CD4-positive, alpha-beta T cell (primary cell): ENCODE results near the gene SV2C. TPM values are rescaled to one million over a fixed set of nuclear protein-coding genes. Genes with fewer than 3 reads are reported as not detected.

Source experiments
- ATAC-seq: fragments of 200-7000 bp; cut with Tn5 transposase; one replicate; pipeline ENCODE4 v1.10.0; 2022; ENCODE audit warnings: mild to moderate bottlenecking; ENCODE audit not compliant: poor library complexity
- CTCF ChIA-PET: fragments of 350-600 bp; sonication (Branson Sonifier 250); formaldehyde crosslinking; loops from one replicate; lab custom pipeline; 2021; ENCODE audit warnings: antibody characterized with exemption, inconsistent platforms; lab: Charles Lee
- POLR2A ChIA-PET: fragments of 350-600 bp; sonication (Branson Sonifier 250); formaldehyde crosslinking; loops from one replicate; lab custom pipeline; 2021; ENCODE audit warnings: antibody characterized with exemption, inconsistent platforms; lab: Charles Lee
- DNase-seq, 14 experiments: peaks; one replicate each; pipeline ENCODE4 v3.0.0-alpha.2; 2013 to 2020; ENCODE audit warnings: mixed read lengths in 2 of 14
- H3K27ac ChIP-seq, 2 donors: one replicate each; pipeline versions ENCODE4 v1.5.1 to v1.7.0; 2013; ENCODE audit warnings: low read length in 2 of 2, low read depth in 1 of 2, mild to moderate bottlenecking in 1 of 2
- H3K27me3 ChIP-seq, 2 experiments: 1 replicate in 1 of 2; 2 replicates in 1 of 2; pipeline versions ENCODE4 v1.6.1 to v1.7.0; 2013; ENCODE audit warnings: low read length in 2 of 2, control low read depth in 1 of 2, mild to moderate bottlenecking in 1 of 2, moderate library complexity in 1 of 2; ENCODE audit not compliant: insufficient read depth in 2 of 2, control insufficient read depth in 1 of 2
- H3K36me3 ChIP-seq: one replicate; pipeline ENCODE4 v1.6.1; 2013; ENCODE audit warnings: low read length, control low read depth; ENCODE audit not compliant: insufficient read depth
- H3K4me1 ChIP-seq: one replicate; pipeline ENCODE4 v1.6.1; 2013; ENCODE audit warnings: low read length, control low read depth; ENCODE audit not compliant: insufficient read depth
- H3K4me3 ChIP-seq: one replicate; pipeline ENCODE4 v1.5.1; 2013; ENCODE audit warnings: mild to moderate bottlenecking, low read length, moderate library complexity
- H3K9me3 ChIP-seq, 2 experiments: 1 replicate in 1 of 2; 2 replicates in 1 of 2; pipeline versions ENCODE4 v1.6.1 to v1.7.0; 2013; ENCODE audit warnings: low read length in 2 of 2, mild to moderate bottlenecking in 2 of 2, control low read depth in 1 of 2, moderate library complexity in 1 of 2; ENCODE audit not compliant: control insufficient read depth in 1 of 2, insufficient read depth in 1 of 2
- H3K27ac Mint-ChIP-seq: one replicate; pipeline ENCODE4 v1.8.0; 2020; ENCODE audit warnings: mixed read lengths
- H3K27me3 Mint-ChIP-seq: one replicate; pipeline ENCODE4 v1.8.0; 2021; ENCODE audit warnings: mixed read lengths
- H3K36me3 Mint-ChIP-seq: one replicate; pipeline ENCODE4 v1.8.0; 2021; ENCODE audit warnings: low read depth, mixed read lengths
- H3K4me1 Mint-ChIP-seq: one replicate; pipeline ENCODE4 v1.8.0; 2021; ENCODE audit warnings: low read depth, mixed read lengths
- H3K4me3 Mint-ChIP-seq: one replicate; pipeline ENCODE4 v1.8.0; 2020; ENCODE audit warnings: mild to moderate bottlenecking, mixed read lengths
- H3K9me3 Mint-ChIP-seq: one replicate; pipeline ENCODE4 v1.8.0; 2020; ENCODE audit warnings: mixed read lengths
- CTCF ChIP-seq: fragments of 200-600 bp; IDR thresholded peaks from one replicate; pipeline ENCODE4 v1.8.0; 2022; ENCODE audit warnings: antibody characterized with exemption, mild to moderate bottlenecking
- intact Hi-C, 2 experiments: fragments of 100-400 bp; cut with DNase I in 1 of 2; cut with micrococcal nuclease in 1 of 2; formaldehyde crosslinking; loops; one replicate each; pipeline versions ENCODE4 v1.15.1 to v1.9.0; 2023 to 2025; cut with DNase I, micrococcal nuclease
- total RNA-seq, 174 experiments: library from RNA in 2 of 174; stranded (reverse) in 2 of 174; gene quantifications; one replicate each; pipeline ENCODE4 v1.2.3 and lab custom pipeline; 2021 to 2026

Gene SV2C
- total RNA-seq, 2 experiments from 2014 or later, result 0.03 to 0.08 TPM

- TF ChIP-seq CTCF, result no peak
- Histone ChIP-seq H3K4me1 (no peaks in the 10 kb centered on the region), H3K36me3 (no peaks in the 10 kb centered on the region), H3K27ac (no peak overlapping the region), H3K4me3 (no peak overlapping the region), H3K27me3 (no peaks in the 10 kb centered on the region), H3K9me3 (no peaks in the 10 kb centered on the region)
- ChIA-PET CTCF (interaction anchor here (1.2 kb wide), 1 partner anchor 310 kb away, joined by 3 read pairs; no protein-coding TSS in a partner anchor), POLR2A (no interaction called here)
- ATAC-seq (no peak), DNase-seq (no peak)
- no peaks in the 10 kb centered on the region for H3K36me3 Mint-ChIP-seq
- intact Hi-C loops, result no loop called here
- no peaks in the 10 kb centered on the region for H3K4me1 Mint-ChIP-seq
- no peak overlapping the region for H3K27ac Mint-ChIP-seq
- H3K27me3 Mint-ChIP-seq, result no peaks in the 10 kb centered on the region
- no peaks in the 10 kb centered on the region for H3K9me3 Mint-ChIP-seq
- no peak overlapping the region for H3K4me3 Mint-ChIP-seq
Observed at GRCh38 chr5:76273206-76273885, 190.2 kb downstream of the SV2C start.

- Histone ChIP-seq H3K36me3 (no peaks in the 10 kb centered on the region), H3K9me3 (no peaks in the 10 kb centered on the region), H3K4me3 (no peak overlapping the region), H3K4me1 (no peaks in the 10 kb centered on the region), H3K27ac (no peak overlapping the region), H3K27me3 (no peaks in the 10 kb centered on the region)
- intact Hi-C loops, result no loop called here
- no peak for TF ChIP-seq CTCF
- ATAC-seq (no peak), DNase-seq (no peak)
- no peaks in the 10 kb centered on the region for H3K36me3 Mint-ChIP-seq
- H3K4me1 Mint-ChIP-seq, result no peaks in the 10 kb centered on the region
- no peak overlapping the region for H3K4me3 Mint-ChIP-seq
- ChIA-PET CTCF (interaction anchor here (0.7 kb wide), 1 partner anchor 106 kb away, joined by 3 read pairs; no protein-coding TSS in a partner anchor), POLR2A (no interaction called here)
- no peaks in the 10 kb centered on the region for H3K27me3 Mint-ChIP-seq
- H3K9me3 Mint-ChIP-seq, result no peaks in the 10 kb centered on the region
- no peak overlapping the region for H3K27ac Mint-ChIP-seq
Observed at GRCh38 chr5:76274571-76274970, 191.4 kb downstream of the SV2C start.

GRCh38 chr5:76277736-76278135, 194.6 kb downstream of the SV2C start:
- Mint-ChIP-seq H3K36me3 (no peaks in the 10 kb centered on the region), H3K27me3 (no peaks in the 10 kb centered on the region), H3K9me3 (no peaks in the 10 kb centered on the region), H3K4me1 (no peaks in the 10 kb centered on the region), H3K27ac (no peak overlapping the region), H3K4me3 (no peak overlapping the region)
- Histone ChIP-seq H3K36me3 (no peaks in the 10 kb centered on the region), H3K4me3 (no peak overlapping the region), H3K9me3 (no peaks in the 10 kb centered on the region), H3K27ac (no peak overlapping the region), H3K4me1 (no peaks in the 10 kb centered on the region), H3K27me3 (no peaks in the 10 kb centered on the region)
- ChIA-PET POLR2A (no interaction called here), CTCF (no interaction called here)
- TF ChIP-seq CTCF, result no peak
- ATAC-seq (no peak), DNase-seq (no peak)
- intact Hi-C loops, result no loop called here
